GM13977 (cell line): ENCODE results near the gene LRRFIP1.
"Not testable (repeated sequence)": the region's sequence is repeated elsewhere in the genome, so short reads cannot be mapped to it uniquely, and the experiment has no call there.

Experiments
- DNase-seq: peaks from one replicate; pipeline ENCODE4 v3.0.0; 2012; ENCODE audit warnings: low spot score
- in situ Hi-C: fragments of 300-500 bp; cut with MboI; formaldehyde crosslinking; loops from one replicate; pipeline ENCODE4 v1.12.0; 2022; ENCODE audit warnings: low sequenced_read_pairs, low pct_unique_long_range_greater_than_20kb, mixed read lengths, inconsistent platforms; ENCODE audit not compliant: unreplicated experiment
- TF ChIP-seq, protein P1 (sequence below): IDR thresholded peaks from 2 replicates; pipeline ENCODE4 v1.5.1; 2012; ENCODE audit warnings: mild to moderate bottlenecking, control low read depth; ENCODE audit not compliant: insufficient read depth; ENCODE audit errors: extremely low read depth, missing control alignments

The LRRFIP1 gene

DNA sequence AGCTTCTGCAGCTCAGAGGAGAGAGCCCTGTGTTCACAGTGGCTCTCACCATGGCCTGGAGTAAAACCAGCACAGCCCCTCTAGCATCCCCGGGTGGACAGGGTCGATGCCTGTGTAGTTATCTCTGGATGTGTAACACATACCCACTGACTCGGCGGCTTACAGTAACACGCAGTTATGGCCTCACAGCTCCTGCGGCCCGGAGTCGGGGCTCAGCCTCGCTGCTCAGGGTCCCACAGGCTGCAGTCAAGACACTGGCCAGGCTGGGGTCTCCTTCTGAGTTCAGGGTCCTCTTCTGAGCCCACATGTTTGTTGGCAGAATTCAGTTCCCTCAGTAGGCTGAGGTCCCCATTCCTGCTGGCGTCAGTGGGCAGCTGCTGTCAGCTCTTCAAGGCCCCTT is 34.4 kb upstream of the LRRFIP1 start:
- in situ Hi-C loops: no loop called here
- TF ChIP-seq, protein P1, sequence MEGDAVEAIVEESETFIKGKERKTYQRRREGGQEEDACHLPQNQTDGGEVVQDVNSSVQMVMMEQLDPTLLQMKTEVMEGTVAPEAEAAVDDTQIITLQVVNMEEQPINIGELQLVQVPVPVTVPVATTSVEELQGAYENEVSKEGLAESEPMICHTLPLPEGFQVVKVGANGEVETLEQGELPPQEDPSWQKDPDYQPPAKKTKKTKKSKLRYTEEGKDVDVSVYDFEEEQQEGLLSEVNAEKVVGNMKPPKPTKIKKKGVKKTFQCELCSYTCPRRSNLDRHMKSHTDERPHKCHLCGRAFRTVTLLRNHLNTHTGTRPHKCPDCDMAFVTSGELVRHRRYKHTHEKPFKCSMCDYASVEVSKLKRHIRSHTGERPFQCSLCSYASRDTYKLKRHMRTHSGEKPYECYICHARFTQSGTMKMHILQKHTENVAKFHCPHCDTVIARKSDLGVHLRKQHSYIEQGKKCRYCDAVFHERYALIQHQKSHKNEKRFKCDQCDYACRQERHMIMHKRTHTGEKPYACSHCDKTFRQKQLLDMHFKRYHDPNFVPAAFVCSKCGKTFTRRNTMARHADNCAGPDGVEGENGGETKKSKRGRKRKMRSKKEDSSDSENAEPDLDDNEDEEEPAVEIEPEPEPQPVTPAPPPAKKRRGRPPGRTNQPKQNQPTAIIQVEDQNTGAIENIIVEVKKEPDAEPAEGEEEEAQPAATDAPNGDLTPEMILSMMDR: no peak

DNA sequence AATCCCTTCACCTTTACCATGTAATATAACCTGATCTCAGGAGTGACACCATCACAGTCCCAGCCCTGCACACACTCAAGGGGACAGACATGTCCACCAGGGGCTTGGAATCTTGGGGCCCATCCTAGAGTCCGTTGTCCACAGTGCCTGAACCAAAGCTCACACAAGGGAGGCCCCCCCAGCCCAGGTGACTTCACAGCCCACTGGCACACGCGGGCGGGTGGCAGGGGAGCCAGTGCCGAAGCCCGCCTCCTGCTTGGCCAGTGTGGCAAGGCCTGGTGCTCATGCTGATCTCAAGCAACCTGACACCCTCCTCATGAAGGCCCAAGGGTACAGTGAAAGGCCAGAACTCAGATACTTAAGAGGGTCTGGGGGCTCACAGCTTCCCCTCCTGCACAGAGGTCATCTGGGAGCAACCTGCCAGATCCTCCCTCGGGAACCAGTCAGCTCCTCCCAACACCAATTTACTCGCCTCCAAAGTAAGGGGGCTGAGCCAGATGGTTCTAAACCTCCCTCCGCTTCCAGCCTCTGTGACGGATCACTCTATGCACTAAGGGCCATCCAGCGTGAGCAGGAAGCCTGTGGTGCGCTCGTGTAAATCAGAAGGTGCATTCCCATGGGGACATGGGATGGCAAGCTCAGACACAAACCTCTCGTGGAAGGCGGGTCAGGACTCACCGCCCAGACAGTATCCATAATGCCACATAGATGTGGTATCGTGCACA is 33.6 kb upstream of the LRRFIP1 start:
- TF ChIP-seq, protein P1: no peak
- in situ Hi-C loops: no loop called here
- no peak for DNase-seq

More for the DNA sequence above, 34.4 kb upstream of the LRRFIP1 start:
- no peak for DNase-seq

DNA sequence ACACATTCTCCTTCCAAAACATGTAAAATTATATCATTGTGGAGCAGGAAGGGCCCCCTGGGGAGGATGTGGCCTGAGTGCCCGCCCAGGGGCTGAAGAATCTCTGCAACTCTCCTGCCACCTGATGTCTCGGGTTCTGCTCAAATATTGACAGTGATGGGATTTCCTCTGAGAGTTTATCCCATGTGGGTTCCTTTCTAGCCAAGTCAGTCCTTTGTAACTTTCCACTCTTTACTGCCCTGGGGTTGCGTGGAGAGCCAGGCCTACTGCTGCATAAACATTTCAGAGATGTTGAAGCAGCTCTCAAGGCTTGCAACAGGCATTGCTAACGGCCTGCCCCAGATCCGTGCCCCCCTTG is 32.9 kb upstream of the LRRFIP1 start:
- DNase-seq: no peak
- TF ChIP-seq, protein P1: no peak
- in situ Hi-C loops: no loop called here

DNA sequence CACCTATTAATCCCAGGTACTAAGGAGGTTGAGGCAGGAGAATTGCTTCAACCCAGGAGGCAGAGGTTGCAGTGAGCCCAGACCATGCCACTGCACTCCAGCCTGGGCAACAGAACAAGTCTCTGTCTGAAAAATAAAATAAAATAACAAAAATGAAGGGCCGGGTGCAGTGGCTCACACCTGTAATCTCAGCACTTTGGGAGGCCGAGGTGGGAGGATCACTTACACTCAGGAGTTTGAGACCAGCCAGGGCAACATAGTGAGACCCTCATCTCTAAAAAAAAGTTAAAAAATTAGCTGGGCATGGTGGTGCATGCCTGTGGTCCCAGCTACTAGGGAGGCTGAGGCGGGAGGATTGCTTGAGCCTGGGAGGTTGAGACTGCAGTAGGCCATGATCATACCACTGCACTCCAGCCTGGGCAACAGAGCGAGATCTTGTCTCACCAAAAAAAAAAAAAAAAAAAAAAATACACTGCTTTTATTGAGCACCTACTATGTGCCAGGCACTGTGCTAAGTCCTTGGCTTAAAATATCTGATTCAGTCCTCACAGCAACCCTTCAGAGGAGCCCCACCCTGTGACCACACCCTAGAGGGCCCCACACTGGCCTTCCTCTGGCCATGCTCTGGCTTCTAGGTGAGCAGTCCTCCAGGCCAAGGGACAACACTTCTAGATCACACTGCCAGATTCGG is 31.4 kb upstream of the LRRFIP1 start:
- DNase-seq, in situ Hi-C loops: not testable (repeated sequence)

DNA sequence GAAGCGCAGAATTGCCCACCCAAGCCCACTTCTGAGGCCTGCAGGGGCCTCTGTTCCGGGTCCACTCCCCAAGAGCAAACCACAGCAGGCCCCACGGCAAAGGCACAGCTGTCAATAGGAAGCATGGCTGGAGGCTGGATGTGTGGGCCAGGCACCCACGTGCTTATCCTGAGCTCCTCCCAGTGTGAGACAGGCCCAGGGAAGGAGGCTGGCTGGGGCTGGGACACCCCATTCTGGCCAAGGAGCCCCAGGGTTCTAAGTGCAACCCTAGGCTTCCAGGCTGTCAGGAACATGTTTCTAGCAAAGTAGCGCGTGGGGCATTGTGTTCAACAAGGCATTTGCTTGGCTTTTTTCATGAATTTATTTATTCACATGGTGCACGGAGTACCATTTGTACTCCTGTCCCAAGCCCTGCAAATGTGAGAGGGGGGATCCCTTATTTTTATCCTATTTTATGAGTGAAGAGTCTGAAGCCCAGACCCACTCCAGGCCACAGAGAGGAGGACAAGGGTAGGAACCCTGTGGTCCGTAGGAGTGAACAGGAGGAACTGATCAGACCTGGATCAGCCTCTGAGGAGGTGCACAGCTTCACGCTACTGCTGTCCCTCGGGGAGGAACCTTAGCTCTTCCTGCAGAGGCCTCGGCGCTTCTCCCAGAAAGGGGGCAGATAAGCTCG is 30.7 kb upstream of the LRRFIP1 start:
- TF ChIP-seq, protein P1: no peak
- in situ Hi-C loops: no loop called here
- no peak for DNase-seq

DNA sequence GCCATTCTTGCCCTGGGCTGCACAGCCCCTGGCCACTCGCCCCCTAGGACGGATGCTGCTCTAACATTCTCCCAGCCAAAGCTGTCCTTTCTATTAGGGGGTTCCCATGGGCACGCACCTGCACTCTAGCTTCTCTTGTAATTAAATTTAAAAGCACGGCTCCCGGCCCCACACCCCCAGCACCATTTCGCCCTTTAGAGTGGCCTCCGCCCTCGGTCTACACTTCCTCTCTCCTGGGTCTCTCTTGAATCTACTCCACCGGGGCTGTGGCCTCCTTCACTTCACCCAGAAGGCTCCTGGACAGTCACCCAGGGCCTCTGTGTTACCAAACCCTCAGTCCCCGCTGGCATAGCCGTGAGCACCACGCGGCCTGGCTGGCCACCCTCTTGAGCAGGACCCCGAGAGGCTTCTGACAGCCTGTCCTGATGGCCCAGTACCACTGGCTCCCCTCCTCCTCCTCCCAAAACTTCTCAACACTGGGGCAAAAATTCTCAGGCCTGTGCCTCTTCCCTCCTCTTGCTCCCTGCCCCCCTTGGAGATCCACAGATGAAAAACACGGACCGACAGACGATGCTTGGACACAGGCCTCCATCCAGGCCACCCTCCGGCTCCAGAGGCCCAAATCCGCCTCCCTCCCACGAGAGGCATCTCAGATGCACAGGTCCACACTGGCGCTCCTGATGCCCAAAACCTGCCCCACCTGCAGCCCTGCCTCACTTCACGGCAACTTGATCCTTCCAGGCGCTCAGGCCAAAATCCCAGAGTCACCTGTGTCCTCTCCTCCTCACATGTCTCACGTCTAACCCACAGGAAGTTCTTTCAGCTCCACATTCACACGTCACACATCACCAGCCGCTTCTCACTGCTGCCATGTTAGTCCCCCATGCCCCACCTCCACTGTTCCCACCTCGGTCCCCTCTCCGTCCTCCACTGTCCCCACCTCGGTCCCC is 29.9 kb upstream of the LRRFIP1 start:
- no peak for DNase-seq
- TF ChIP-seq, protein P1: no peak
- in situ Hi-C loops: no loop called here
